SU-DHL-6 (cell line): ENCODE results near the gene HGD.

Source experiments
- H2AFZ ChIP-seq: fragments of 200-600 bp; sonication (generic); 2 replicates; pipeline ENCODE4 v1.6.1; 2014; ENCODE audit warnings: low read depth, mild to moderate bottlenecking, moderate library complexity, mixed read lengths, antibody characterized with exemption, low read length; ENCODE audit not compliant: severe bottlenecking
- H3F3A ChIP-seq: fragments of 200-600 bp; shearing (Covaris generic); 2 replicates; pipeline ENCODE4 v1.6.0; 2016; ENCODE audit warnings: antibody characterized with exemption, mild to moderate bottlenecking; ENCODE audit not compliant: insufficient read depth
- H3K27ac ChIP-seq: fragments of 200-600 bp; sonication (generic); 2 replicates; pipeline ENCODE4 v1.5.1; 2016; ENCODE audit warnings: low read depth, mild to moderate bottlenecking, low read length, moderate library complexity, mixed read lengths
- H3K27me3 ChIP-seq: fragments of 200-600 bp; sonication (generic), shearing (Covaris generic); 2 replicates; pipeline ENCODE4 v1.6.0; 2014; ENCODE audit warnings: mild to moderate bottlenecking, low read length
- H3K36me3 ChIP-seq: fragments of 200-600 bp; sonication (generic); 2 replicates; pipeline ENCODE4 v1.6.1; 2014; ENCODE audit warnings: mild to moderate bottlenecking, low read length, mixed read lengths
- H3K4me2 ChIP-seq: fragments of 300-600, 200-600 bp; shearing (Covaris generic), sonication (generic); 2 replicates; pipeline ENCODE4 v1.6.0; 2014; ENCODE audit warnings: low read length, low read depth, mild to moderate bottlenecking; ENCODE audit not compliant: poor library complexity, severe bottlenecking
- H3K4me3 ChIP-seq: fragments of 200-600 bp; sonication (generic); 2 replicates; pipeline ENCODE4 v1.5.1; 2014; ENCODE audit warnings: antibody characterized with exemption, low read length, mild to moderate bottlenecking, mixed read lengths; ENCODE audit not compliant: insufficient read depth, poor library complexity, severe bottlenecking
- H3K79me2 ChIP-seq: fragments of 200-600 bp; sonication (generic); 2 replicates; pipeline ENCODE4 v1.6.1; 2014; ENCODE audit warnings: mild to moderate bottlenecking, low read length, moderate library complexity; ENCODE audit not compliant: insufficient read depth
- H3K9ac ChIP-seq: fragments of 200-600 bp; sonication (generic); 2 replicates; pipeline ENCODE4 v1.7.0; 2014; ENCODE audit warnings: mild to moderate bottlenecking, low read length
- H3K9me2 ChIP-seq: fragments of 200-600 bp; sonication (generic); replicated peaks from 2 replicates; pipeline ENCODE4 v1.6.1; 2014; ENCODE audit warnings: low read length; ENCODE audit not compliant: insufficient read depth
- H3K9me3 ChIP-seq: fragments of 200-600 bp; sonication (generic); 2 replicates; pipeline ENCODE4 v1.6.1; 2014; ENCODE audit warnings: low read length, mixed read lengths; ENCODE audit not compliant: insufficient read depth
- H4K20me1 ChIP-seq: fragments of 200-600 bp; sonication (generic); 2 replicates; pipeline ENCODE4 v1.6.1; 2014; ENCODE audit warnings: low read depth, mild to moderate bottlenecking, antibody characterized with exemption, low read length, moderate library complexity, mixed read lengths
- EZH2phosphoT487 ChIP-seq: fragments of 200-600 bp; sonication (generic), shearing (Covaris generic); conservative IDR thresholded peaks from 2 replicates; pipeline ENCODE4 v1.6.1; 2018; ENCODE audit warnings: mild to moderate bottlenecking, antibody characterized with exemption, low read length, moderate library complexity, mixed read lengths
- TF ChIP-seq, protein P1 (sequence below): fragments of 200-600 bp; sonication (generic); IDR thresholded peaks from one replicate; pipeline ENCODE4 v1.5.1; 2017; ENCODE audit warnings: antibody characterized with exemption, mild to moderate bottlenecking, low read length, moderate library complexity; ENCODE audit not compliant: insufficient read depth, poor library complexity, severe bottlenecking

Gene HGD

DNA sequence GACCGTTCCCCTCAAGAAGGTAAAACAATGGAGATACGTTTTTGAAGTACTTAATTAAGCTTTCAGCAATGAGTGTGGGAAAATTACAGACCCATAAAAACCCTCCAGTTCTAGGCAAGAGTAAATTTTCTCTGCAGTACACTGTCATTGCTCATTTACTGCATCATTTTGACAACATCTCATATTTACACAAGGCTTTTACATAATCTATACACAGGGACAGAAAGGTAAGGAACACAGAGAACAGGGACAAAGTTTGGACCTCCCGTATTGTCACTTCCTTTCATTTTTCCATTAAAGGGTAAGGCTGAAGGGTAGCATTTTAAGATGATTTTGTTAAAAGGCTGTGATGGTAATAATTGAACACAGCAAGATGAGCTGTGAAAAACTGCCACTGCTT lies 7.4 kb upstream of the HGD start:
- Histone ChIP-seq H3K27ac (no peak overlapping the region), H3K4me3 (no peak overlapping the region), H3K9me3 (no peaks in the 10 kb centered on the region), H3F3A (no peaks in the 10 kb centered on the region), H3K27me3 (no peaks in the 10 kb centered on the region), H3K9ac (no peak overlapping the region), H3K36me3 (no peaks in the 10 kb centered on the region; the same call in 1 of the 2 replicates), H2AFZ (no peak overlapping the region), H4K20me1 (no peaks in the 10 kb centered on the region), H3K4me2 (no peak overlapping the region), H3K9me2 (no peaks in the 10 kb centered on the region), H3K79me2 (no peaks in the 10 kb centered on the region)
- TF ChIP-seq, protein P1, sequence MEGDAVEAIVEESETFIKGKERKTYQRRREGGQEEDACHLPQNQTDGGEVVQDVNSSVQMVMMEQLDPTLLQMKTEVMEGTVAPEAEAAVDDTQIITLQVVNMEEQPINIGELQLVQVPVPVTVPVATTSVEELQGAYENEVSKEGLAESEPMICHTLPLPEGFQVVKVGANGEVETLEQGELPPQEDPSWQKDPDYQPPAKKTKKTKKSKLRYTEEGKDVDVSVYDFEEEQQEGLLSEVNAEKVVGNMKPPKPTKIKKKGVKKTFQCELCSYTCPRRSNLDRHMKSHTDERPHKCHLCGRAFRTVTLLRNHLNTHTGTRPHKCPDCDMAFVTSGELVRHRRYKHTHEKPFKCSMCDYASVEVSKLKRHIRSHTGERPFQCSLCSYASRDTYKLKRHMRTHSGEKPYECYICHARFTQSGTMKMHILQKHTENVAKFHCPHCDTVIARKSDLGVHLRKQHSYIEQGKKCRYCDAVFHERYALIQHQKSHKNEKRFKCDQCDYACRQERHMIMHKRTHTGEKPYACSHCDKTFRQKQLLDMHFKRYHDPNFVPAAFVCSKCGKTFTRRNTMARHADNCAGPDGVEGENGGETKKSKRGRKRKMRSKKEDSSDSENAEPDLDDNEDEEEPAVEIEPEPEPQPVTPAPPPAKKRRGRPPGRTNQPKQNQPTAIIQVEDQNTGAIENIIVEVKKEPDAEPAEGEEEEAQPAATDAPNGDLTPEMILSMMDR, result no peak
- no peak for TF ChIP-seq EZH2phosphoT487

DNA sequence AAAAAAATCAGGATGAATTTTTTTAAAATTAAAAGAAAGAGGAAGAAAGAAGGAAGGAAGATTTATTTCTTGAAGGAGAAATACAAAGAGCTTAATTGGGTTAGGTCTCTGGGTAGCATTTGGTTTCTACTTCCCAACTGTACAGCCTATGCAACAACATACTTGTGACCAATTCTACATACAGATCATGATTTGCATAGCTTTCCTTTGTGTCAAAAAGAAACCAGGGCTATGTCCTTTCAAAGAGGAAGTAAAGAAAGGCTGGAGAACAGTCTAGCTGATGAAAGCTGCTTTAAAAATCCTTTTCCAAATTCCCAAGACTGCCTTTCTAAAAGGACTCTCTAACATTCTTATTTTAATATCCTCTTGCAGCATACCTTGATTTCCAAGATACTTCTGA lies 6.1 kb upstream of the HGD start:
- Histone ChIP-seq H3K27ac (no peak overlapping the region), H3K4me3 (no peak overlapping the region), H3K27me3 (no peaks in the 10 kb centered on the region), H2AFZ (no peak overlapping the region), H3K9me2 (no peaks in the 10 kb centered on the region), H4K20me1 (no peaks in the 10 kb centered on the region), H3K36me3 (no peaks in the 10 kb centered on the region; the same call in 1 of the 2 replicates), H3K9ac (no peak overlapping the region), H3F3A (no peaks in the 10 kb centered on the region), H3K4me2 (peak overlapping the region; percentile 7), H3K79me2 (no peaks in the 10 kb centered on the region), H3K9me3 (no peaks in the 10 kb centered on the region)
- TF ChIP-seq EZH2phosphoT487, result no peak
- TF ChIP-seq, protein P1, result no peak

DNA sequence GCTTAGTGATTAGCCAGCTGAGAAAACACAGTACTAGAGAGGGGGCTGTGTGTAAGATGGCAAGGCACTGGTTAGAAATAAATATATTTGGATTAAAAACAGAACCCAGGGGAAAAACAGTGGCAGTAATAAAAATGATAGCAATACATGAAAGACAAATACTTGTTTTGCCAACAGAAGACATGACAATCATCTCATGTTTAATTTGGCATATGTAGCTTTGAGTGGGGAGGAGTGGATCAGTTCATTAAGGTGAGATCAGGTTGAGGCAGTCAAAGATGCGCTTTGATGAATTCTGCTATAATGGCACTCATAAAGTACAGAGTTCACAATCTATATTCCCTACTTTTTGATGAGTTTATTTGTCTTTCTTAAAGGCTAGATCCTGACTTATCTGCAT lies 3.4 kb upstream of the HGD start:
- H3K79me2 ChIP-seq, result no peaks in the 10 kb centered on the region
- no peak overlapping the region for H3K4me3 ChIP-seq
- no peaks in the 10 kb centered on the region for H3K27me3 ChIP-seq
- H3K4me2 ChIP-seq, result no peak overlapping the region
- no peaks in the 10 kb centered on the region for H3K9me3 ChIP-seq
- no peak overlapping the region for H3K9ac ChIP-seq
- H4K20me1 ChIP-seq, result no peaks in the 10 kb centered on the region
- H3K36me3 ChIP-seq, result no peaks in the 10 kb centered on the region; the same call in 1 of the 2 replicates
- H3K9me2 ChIP-seq, result no peaks in the 10 kb centered on the region
- H3F3A ChIP-seq, result no peaks in the 10 kb centered on the region
- H2AFZ ChIP-seq, result no peak overlapping the region
- H3K27ac ChIP-seq, result no peak overlapping the region
- TF ChIP-seq, protein P1, result no peak
- no peak for TF ChIP-seq EZH2phosphoT487
